ENCODE measurements around the gene MRPS18C. TPM values are rescaled to one million over a fixed set of nuclear protein-coding genes. Genes with fewer than 3 reads are reported as not detected.

MRPS18C gene
- total RNA-seq (20.0 and 22.0 TPM in 2 replicates), polyA plus RNA-seq (33.4 and 42.8 TPM in 2 replicates), polyA minus RNA-seq (ENCODE audit: low replicate concordance) (4.5 TPM in 1 of 2 replicates, not detected in the other)
- 68.0 and 77.0 TPM in 2 replicates for polyA plus RNA-seq (2012)

DNA sequence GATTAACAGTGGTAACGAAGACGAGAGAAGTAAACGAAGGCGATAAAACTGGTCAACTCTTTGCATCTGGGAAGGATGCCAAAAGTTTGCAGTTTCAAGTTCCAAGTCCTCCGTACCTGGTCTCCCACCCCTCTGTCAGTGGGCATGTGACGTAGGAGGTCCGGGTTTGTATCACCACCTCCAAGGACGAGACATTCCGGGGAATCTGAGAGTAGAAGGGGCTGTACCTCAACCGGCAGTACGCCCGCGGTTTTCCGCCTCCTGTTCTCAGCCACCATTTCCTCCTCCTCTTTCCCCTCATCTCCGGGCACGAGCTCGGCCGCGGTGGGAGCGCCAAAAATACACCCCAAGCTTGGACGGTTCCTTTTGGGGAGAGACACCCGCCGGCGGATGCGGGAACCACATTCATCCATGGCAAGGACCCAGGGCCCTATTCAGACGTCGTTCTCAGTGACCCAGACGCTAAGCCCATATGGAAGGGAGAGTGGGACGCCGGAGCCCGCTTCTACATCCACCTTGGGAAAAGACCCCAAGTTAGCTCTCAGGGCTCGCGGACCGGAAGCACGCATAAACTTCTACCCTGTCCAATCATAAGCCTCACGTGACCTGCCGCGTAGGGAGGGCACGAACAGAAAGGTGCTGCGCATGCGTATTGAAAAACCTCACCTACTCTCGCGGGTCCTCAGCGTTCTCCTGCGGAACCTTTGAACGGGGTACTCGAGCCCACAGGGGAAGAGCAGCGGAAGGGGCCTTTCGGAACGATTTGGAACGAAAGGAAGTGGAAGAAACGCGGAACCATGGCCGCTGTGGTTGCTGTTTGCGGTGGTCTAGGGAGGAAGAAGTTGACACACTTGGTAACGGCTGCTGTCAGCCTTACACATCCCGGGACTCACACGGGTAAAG is at the start of gene MRPS18C, which contains the start of gene HELQ:
Gene MRPS18C (plus strand): TSS at position 778 of the 903 bp plus-strand sequence. CDS start 20 bp downstream, at position 798.
Gene HELQ (minus strand): TSS at position 543 of the 903 bp plus-strand sequence. CDS start 130 bp downstream, at position 413.
- Histone ChIP-seq H3K4me3 (replicated peaks in 1 of 4; ENCODE audit: control extremely low read depth in 1 of 4, insufficient read depth in 1 of 4, low read depth in 3 of 4, low read length in 4 of 4) (peak within 1 kb of the TSS; percentile 65 to 99 (median 90)), H3K79me2 (ENCODE audit: control insufficient read depth, insufficient read depth, low read length) (peaks cover 39% of the 10 kb centered on the region), H4K20me1 (ENCODE audit: control insufficient read depth, extremely low read depth, insufficient read depth, low read length) (no peaks in the 10 kb centered on the region), H3K4me1 (ENCODE audit: control insufficient read depth, extremely low read depth, insufficient read depth, low read length) (no peaks in the 10 kb centered on the region), H2AFZ (ENCODE audit: low read length) (peak within 1 kb of the TSS; percentile 100), H3K27ac (ENCODE audit: insufficient read depth, low read length) (peak within 1 kb of the TSS; percentile 92), H3K9ac (ENCODE audit: insufficient read depth, low read length) (peak within 1 kb of the TSS; percentile 80), H3K4me2 (ENCODE audit: extremely low read depth, insufficient read depth, low read length) (peak within 1 kb of the TSS; percentile 98), H3K36me3 (ENCODE audit: control insufficient read depth, insufficient read depth, low read length) (peaks cover 8% of the 10 kb centered on the region), H3K9me3 (ENCODE audit: control insufficient read depth, insufficient read depth, low read depth, low read length) (no peaks in the 10 kb centered on the region), H3K27me3 (ENCODE audit: control insufficient read depth, insufficient read depth, low read length) (no peaks in the 10 kb centered on the region)
- TF ChIP-seq CTCF (conservative IDR thresholded peaks at IDR 0.05 in 1 of 2, IDR thresholded peaks at IDR 0.05 in 1 of 2; ENCODE audit: low read depth in 1 of 2, low read length in 2 of 2), result peak; percentile 40 to 43
- no peak for TF ChIP-seq EZH2 (IDR thresholded peaks at IDR 0.05; ENCODE audit: low read length, missing control alignments)
- peak; percentile 97 to 99 for DNase-seq (ENCODE audit: low read depth in 2 of 2)

GRCh38 chr4:83408908-83409307 is 47.0 kb upstream of the MRPS18C start:
- no peak for TF ChIP-seq EZH2 (IDR thresholded peaks at IDR 0.05; ENCODE audit: low read length, missing control alignments)
- TF ChIP-seq CTCF (conservative IDR thresholded peaks at IDR 0.05 in 1 of 2, IDR thresholded peaks at IDR 0.05 in 1 of 2; ENCODE audit: low read depth in 1 of 2, low read length in 2 of 2), result no peak

GRCh38 chr4:83413676-83414075 is 42.2 kb upstream of the MRPS18C start:
- H3K27ac ChIP-seq (ENCODE audit: insufficient read depth, low read length), result no peak overlapping the region
- no peaks in the 10 kb centered on the region for H3K4me1 ChIP-seq (ENCODE audit: control insufficient read depth, extremely low read depth, insufficient read depth, low read length)
- no peak overlapping the region for H3K9ac ChIP-seq (ENCODE audit: insufficient read depth, low read length)
- DNase-seq (ENCODE audit: low read depth in 2 of 2), result peak in 1 of 2 donors; percentile 6
- H3K4me3 ChIP-seq (replicated peaks in 1 of 4; ENCODE audit: control extremely low read depth in 1 of 4, insufficient read depth in 1 of 4, low read depth in 3 of 4, low read length in 4 of 4), result no peak overlapping the region
- H3K27me3 ChIP-seq (ENCODE audit: control insufficient read depth, insufficient read depth, low read length), result no peaks in the 10 kb centered on the region
- no peaks in the 10 kb centered on the region for H4K20me1 ChIP-seq (ENCODE audit: control insufficient read depth, extremely low read depth, insufficient read depth, low read length)
- H3K79me2 ChIP-seq (ENCODE audit: control insufficient read depth, insufficient read depth, low read length), result no peaks in the 10 kb centered on the region
- H3K36me3 ChIP-seq (ENCODE audit: control insufficient read depth, insufficient read depth, low read length), result no peaks in the 10 kb centered on the region
- TF ChIP-seq EZH2 (IDR thresholded peaks at IDR 0.05; ENCODE audit: low read length, missing control alignments), result no peak
- no peak for TF ChIP-seq CTCF (conservative IDR thresholded peaks at IDR 0.05 in 1 of 2, IDR thresholded peaks at IDR 0.05 in 1 of 2; ENCODE audit: low read depth in 1 of 2, low read length in 2 of 2)
- no peak overlapping the region for H2AFZ ChIP-seq (ENCODE audit: low read length)
- H3K9me3 ChIP-seq (ENCODE audit: control insufficient read depth, insufficient read depth, low read depth, low read length), result no peaks in the 10 kb centered on the region
- no peak overlapping the region for H3K4me2 ChIP-seq (ENCODE audit: extremely low read depth, insufficient read depth, low read length)

More at GRCh38 chr4:83408908-83409307, 47.0 kb upstream of the MRPS18C start:
- no peaks in the 10 kb centered on the region for H4K20me1 ChIP-seq (ENCODE audit: control insufficient read depth, extremely low read depth, insufficient read depth, low read length)
- no peaks in the 10 kb centered on the region for H3K36me3 ChIP-seq (ENCODE audit: control insufficient read depth, insufficient read depth, low read length)
- no peaks in the 10 kb centered on the region for H3K27me3 ChIP-seq (ENCODE audit: control insufficient read depth, insufficient read depth, low read length)
- H3K9me3 ChIP-seq (ENCODE audit: control insufficient read depth, insufficient read depth, low read depth, low read length), result no peaks in the 10 kb centered on the region
- H3K4me2 ChIP-seq (ENCODE audit: extremely low read depth, insufficient read depth, low read length), result no peak overlapping the region
- no peaks in the 10 kb centered on the region for H3K79me2 ChIP-seq (ENCODE audit: control insufficient read depth, insufficient read depth, low read length)
- H2AFZ ChIP-seq (ENCODE audit: low read length), result no peak overlapping the region
- H3K4me1 ChIP-seq (ENCODE audit: control insufficient read depth, extremely low read depth, insufficient read depth, low read length), result no peaks in the 10 kb centered on the region
- no peak overlapping the region for H3K9ac ChIP-seq (ENCODE audit: insufficient read depth, low read length)
- H3K4me3 ChIP-seq (replicated peaks in 1 of 4; ENCODE audit: control extremely low read depth in 1 of 4, insufficient read depth in 1 of 4, low read depth in 3 of 4, low read length in 4 of 4), result no peak overlapping the region
- DNase-seq (ENCODE audit: low read depth in 2 of 2), result no peak
- H3K27ac ChIP-seq (ENCODE audit: insufficient read depth, low read length), result no peak overlapping the region

All from fibroblast of lung (primary cell).